Erythroblast (primary cell): ENCODE measurements around the gene ALG6.
"Not testable (repeated sequence)": the region's sequence is repeated elsewhere in the genome, so short reads cannot be mapped to it uniquely, and the experiment has no call there.

Experiments used
- GATA1 ChIP-seq: IDR thresholded peaks from 2 replicates; pipeline ENCODE4 v1.6.1; 2011; ENCODE audit warnings: low read depth, mild to moderate bottlenecking, control low read depth, low read length, moderate library complexity
- POLR2A ChIP-seq: IDR thresholded peaks from 2 replicates; pipeline ENCODE4 v1.6.1; 2011; ENCODE audit warnings: mild to moderate bottlenecking, low read length

DNA sequence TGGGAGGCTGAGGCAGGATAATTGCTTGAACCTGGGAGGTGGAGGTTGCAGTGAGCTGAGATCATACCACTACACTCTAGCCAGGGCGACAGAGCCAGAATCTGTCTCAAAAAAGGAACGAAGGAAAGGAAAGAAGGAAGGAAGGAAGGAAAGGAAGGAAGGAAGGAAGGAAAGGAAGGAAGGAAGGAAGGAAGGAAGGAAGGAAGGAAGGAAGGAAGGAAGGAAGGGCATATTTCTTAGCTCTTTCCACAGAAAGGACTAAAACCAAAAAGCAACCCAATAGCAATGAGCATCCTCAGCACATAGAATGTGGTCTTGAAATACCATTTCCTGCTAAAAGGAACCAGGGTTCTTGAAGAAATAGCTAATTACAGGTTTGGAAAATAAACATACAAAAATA is 11.2 kb upstream of the ALG6 start:
- not testable (repeated sequence) for TF ChIP-seq POLR2A, GATA1
